ENCODE measurements around the gene NEURL4. TPM values are rescaled to one million over a fixed set of nuclear protein-coding genes. Genes with fewer than 3 reads are reported as not detected.
A peak's percentile ranks its signal among the peaks of the same experiment; 100 is the strongest.

NEURL4 gene
- total RNA-seq, 4 donors from 2014 or later = 12.0 to 30.4 (median 14.9) TPM

DNA sequence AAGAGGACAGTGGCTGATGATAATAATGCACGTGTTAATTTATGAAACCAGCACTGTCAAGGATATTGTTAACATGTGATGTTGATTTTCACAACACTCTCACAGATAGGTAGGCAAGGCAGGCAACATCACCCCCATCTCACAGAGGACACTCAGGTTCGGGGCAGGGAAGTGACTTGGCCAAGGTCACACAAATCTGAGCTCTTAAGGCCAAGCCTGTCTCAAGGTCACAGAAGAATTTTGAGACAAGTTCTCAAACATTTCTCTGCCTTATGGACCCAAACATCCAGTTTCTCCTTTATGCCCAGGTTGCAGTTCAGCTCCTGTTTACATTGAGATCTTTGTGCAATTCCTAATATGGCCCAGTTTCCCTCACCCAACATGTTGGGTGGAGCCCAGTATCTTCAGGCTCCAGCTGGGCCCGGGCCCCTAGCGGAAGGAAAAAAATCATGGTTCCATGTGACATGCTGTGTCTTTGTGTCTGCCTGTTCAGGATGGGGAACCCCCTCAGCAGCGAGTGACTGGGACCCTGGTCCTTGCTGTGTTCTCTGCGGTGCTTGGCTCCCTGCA, 46.3 kb downstream of the NEURL4 start:
- Histone ChIP-seq H3K9me3 (no peaks in the 10 kb centered on the region), H3K36me3 (peaks cover 0 to 44% of the 10 kb centered on the region in 2 donors), H3K27ac (peak overlapping the region; percentile 81 to 98 (median 96)), H3K4me3 (peak overlapping the region; percentile 53 to 86), H3K4me1 (peaks cover 0 to 76% (median 24%) of the 10 kb centered on the region in 3 donors), H3K27me3 (no peaks in the 10 kb centered on the region)
- no peak for ATAC-seq
- WGBS, 2 donors (ENCODE audit: low coverage in 1 of 2) = 25 to 43% methylated on average over 1 to 2 of the region's 6 CpGs
- TF ChIP-seq EP300 (IDR thresholded peaks at IDR 0.05) = no peak
- TF ChIP-seq, protein P1, sequence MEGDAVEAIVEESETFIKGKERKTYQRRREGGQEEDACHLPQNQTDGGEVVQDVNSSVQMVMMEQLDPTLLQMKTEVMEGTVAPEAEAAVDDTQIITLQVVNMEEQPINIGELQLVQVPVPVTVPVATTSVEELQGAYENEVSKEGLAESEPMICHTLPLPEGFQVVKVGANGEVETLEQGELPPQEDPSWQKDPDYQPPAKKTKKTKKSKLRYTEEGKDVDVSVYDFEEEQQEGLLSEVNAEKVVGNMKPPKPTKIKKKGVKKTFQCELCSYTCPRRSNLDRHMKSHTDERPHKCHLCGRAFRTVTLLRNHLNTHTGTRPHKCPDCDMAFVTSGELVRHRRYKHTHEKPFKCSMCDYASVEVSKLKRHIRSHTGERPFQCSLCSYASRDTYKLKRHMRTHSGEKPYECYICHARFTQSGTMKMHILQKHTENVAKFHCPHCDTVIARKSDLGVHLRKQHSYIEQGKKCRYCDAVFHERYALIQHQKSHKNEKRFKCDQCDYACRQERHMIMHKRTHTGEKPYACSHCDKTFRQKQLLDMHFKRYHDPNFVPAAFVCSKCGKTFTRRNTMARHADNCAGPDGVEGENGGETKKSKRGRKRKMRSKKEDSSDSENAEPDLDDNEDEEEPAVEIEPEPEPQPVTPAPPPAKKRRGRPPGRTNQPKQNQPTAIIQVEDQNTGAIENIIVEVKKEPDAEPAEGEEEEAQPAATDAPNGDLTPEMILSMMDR (IDR thresholded peaks at IDR 0.05) = peak in 3 of 4 experiments; percentile 35 to 65 (median 57)
- TF ChIP-seq POLR2AphosphoS5 (IDR thresholded peaks at IDR 0.05) = peak; percentile 57

DNA sequence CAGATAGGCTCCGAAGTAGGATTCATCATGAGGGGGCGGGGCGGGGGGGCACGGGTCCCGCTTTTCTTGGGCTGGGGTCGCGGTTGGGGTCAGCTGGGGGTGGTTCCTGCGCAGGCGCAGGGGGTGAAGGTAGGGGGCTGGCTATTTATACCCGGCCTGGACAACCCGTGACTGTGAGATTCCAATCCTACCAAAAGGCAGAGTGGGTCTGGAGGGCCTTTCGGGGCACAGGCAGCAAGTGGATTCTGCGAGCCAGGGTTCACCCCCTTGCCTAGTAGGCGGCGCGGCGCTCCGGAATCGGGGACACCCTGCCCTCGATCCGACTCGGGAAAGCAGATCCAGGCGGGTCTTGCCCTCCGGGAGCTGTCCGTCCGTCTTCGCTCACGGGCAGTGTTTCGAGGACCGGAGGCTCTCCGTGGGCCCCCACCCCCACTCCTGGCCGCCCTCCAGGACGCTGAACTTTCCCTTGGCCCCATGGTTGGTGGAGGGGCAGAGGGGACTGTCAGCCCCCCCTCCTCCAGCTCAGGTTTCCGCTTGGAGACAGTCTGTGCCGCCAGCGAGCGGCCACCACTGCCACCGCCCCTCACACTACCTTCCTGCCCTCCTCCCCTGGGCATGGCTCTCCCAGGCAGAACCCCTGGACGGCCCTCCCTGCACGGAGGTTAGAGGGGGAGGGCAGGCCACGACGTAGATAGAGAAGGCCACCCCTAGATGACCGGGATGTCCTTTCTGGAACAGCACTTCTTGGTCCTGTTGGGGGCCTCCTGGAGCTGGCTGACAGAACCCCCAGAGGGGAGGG, 47.0 kb downstream of the NEURL4 start:
- H3K4me1 ChIP-seq = peaks cover 0 to 69% (median 24%) of the 10 kb centered on the region in 3 donors
- H3K27ac ChIP-seq = peak overlapping the region; percentile 81 to 98 (median 96)
- peak; percentile 14 for ATAC-seq
- no peaks in the 10 kb centered on the region for H3K9me3 ChIP-seq
- no peaks in the 10 kb centered on the region for H3K27me3 ChIP-seq
- 3 to 5% methylated on average over 6 to 10 of the region's 43 CpGs for WGBS, 2 donors (ENCODE audit: low coverage in 1 of 2)
- TF ChIP-seq EP300 (IDR thresholded peaks at IDR 0.05) (no peak), POLR2AphosphoS5 (IDR thresholded peaks at IDR 0.05) (peak; percentile 80), POLR2A (IDR thresholded peaks at IDR 0.05) (peak in 1 of 2 donors; percentile 36)
- peak overlapping the region; percentile 53 to 86 for H3K4me3 ChIP-seq
- peaks cover 0 to 37% of the 10 kb centered on the region in 2 donors for H3K36me3 ChIP-seq

DNA sequence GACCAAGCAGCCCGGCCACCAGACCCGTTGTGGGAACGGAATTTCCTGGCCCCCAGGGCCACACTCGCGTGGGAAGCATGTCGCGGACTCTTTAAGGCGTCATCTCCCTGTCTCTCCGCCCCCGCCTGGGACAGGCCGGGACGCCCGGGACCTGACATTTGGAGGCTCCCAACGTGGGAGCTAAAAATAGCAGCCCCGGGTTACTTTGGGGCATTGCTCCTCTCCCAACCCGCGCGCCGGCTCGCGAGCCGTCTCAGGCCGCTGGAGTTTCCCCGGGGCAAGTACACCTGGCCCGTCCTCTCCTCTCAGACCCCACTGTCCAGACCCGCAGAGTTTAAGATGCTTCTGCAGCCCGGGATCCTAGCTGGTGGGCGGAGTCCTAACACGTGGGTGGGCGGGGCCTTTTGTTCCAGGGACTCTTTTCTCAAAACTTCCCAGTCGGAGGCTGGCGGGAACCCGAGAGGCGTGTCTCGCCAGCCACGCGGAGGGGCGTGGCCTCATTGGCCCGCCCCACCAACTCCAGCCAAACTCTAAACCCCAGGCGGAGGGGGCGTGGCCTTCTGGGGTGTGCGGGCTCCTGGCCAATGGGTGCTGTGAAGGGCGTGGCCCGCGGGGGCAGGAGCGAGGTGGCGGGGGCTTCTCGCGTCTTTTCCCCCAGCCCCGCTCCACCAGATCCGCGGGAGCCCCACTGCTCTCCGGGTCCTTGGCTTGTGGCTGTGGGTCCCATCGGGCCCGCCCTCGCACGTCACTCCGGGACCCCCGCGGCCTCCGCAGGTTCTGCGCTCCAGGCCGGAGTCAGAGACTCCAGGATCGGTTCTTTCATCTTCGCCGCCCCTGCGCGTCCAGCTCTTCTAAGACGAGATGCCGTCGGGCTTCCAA, 47.8 kb downstream of the NEURL4 start, which contains the start of gene SLC2A4:
Gene SLC2A4 (plus strand): TSS at position 645 of the 879 bp plus-strand sequence. CDS start 217 bp downstream, at position 862.
- peaks cover 0 to 31% of the 10 kb centered on the region in 2 donors for H3K36me3 ChIP-seq
- ATAC-seq = peak; percentile 88
- H3K27me3 ChIP-seq = no peaks in the 10 kb centered on the region
- no peaks in the 10 kb centered on the region for H3K9me3 ChIP-seq
- no CpG with 5 or more reads among the region's 71 CpGs for WGBS, 2 donors (ENCODE audit: low coverage in 1 of 2)
- peak within 1 kb of the TSS; percentile 81 to 98 (median 96) for H3K27ac ChIP-seq
- peaks cover 0 to 61% (median 24%) of the 10 kb centered on the region in 3 donors for H3K4me1 ChIP-seq
- peak within 1 kb of the TSS; percentile 53 to 86 for H3K4me3 ChIP-seq
- TF ChIP-seq EP300 (IDR thresholded peaks at IDR 0.05) (no peak), POLR2A (IDR thresholded peaks at IDR 0.05) (peak; percentile 78 to 86), POLR2AphosphoS5 (IDR thresholded peaks at IDR 0.05) (peak; percentile 84)
- TF ChIP-seq, protein P1 (IDR thresholded peaks at IDR 0.05) = peak in 1 of 4 experiments; percentile 23

DNA sequence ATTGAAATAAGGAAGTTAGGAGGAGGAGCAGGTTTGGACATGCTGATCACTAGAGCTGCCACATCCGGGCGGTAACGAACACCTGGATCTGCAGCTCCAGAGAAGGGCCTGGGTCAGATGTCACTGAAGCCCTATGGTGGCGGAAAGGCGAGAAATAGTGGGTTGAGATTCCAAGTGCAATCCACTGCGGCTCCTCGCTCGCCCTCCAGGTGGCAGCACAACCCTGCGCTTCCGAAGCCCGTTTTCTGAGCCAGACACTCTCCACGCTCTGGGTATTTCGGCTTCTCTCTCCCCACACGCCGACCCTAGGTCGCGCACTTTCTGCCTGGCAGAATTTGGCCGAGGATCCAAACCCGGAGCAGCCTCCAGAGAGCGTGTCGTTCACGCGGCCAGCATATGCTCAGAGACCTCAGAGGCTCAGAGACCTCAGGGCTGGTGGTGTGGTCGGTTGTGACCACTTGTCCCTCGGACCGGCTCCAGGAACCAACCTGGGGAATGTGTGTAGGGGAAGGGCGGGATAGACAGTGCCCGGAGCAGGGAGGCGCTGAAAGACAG, 48.5 kb downstream of the NEURL4 start:
- peak; percentile 70 for ATAC-seq
- H3K4me1 ChIP-seq = peaks cover 0 to 54% (median 24%) of the 10 kb centered on the region in 3 donors
- 0% methylated on average over 3 to 17 of the region's 29 CpGs for WGBS, 2 donors (ENCODE audit: low coverage in 1 of 2)

More for the DNA sequence above, 48.5 kb downstream of the NEURL4 start:
- Histone ChIP-seq H3K27ac (peak overlapping the region; percentile 79 to 98 (median 96)), H3K9me3 (no peaks in the 10 kb centered on the region), H3K36me3 (peaks cover 0 to 24% of the 10 kb centered on the region in 2 donors), H3K4me3 (peak overlapping the region; percentile 22 to 86), H3K27me3 (no peaks in the 10 kb centered on the region)
- TF ChIP-seq POLR2A (IDR thresholded peaks at IDR 0.05) = no peak
- peak; percentile 51 for TF ChIP-seq POLR2AphosphoS5 (IDR thresholded peaks at IDR 0.05)
- TF ChIP-seq EP300 (IDR thresholded peaks at IDR 0.05) = no peak
- TF ChIP-seq, protein P1 (IDR thresholded peaks at IDR 0.05) = peak in 3 of 4 experiments; percentile 97 to 99 (median 98)

Data from gastroesophageal sphincter (tissue), 4 donors.